ENCODE measurements around the gene EGLN2. TPM values are rescaled to one million over a fixed set of nuclear protein-coding genes. Genes with fewer than 3 reads are reported as not detected.

The EGLN2 gene
- total RNA-seq = 88.9 and 94.4 TPM in 2 replicates

DNA sequence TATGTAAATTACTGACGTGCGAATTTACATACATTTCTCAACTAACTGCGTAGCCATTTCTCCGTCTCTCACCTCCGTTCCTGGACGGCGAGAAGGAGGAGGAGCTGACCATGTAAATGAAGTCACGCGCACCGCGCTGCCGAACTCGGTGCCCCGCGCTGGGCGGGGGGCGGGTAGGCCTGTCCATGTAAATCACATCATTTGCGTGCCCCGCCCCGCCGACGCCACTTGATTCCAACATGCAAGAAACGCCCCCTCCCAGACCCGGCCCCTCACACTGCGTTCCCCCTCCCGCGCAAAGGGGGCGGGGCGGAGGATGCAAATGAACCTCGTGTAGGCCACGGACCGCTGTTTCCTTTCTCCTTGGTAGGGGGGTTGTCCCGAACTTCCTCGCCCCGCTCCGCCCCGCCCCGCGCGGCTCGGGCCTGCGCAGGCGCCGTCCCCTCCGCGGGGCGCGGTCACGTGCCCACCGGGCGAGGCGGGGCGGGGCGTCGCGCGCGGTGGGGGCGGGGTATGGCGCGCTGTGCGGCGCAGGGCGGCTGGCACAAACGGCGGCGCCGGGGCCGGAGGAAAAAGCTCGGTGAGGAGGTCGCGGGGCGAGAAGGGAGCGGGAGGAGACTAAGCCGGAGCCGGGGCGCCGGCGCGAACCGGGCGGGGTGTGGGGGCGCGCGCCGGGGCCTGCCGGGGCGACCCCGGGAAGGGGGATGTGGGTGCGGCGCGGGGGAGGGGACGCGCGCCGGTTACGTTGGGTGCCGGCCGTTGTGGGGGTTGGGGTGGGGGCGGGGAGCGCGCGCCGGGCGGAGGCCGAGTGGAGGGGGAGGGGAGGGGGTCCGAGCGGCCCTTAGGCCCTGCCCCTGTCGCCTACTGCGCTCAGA is at the start of gene EGLN2:
TSS of gene EGLN2 (plus strand) at position 509 of the 875 bp plus-strand sequence. CDS start 1,382 bp downstream, outside the sequence.
- no peaks in the 10 kb centered on the region for H3K27me3 Mint-ChIP-seq
- intact Hi-C loops (cut with micrococcal nuclease) = loop anchor here (1.0 to 2.0 kb wide), 3 partner anchors 21 to 84 kb away; partner anchors contain the start of genes ACTMAP, RAB4B and SNRPA
- H3K9me3 Mint-ChIP-seq = no peaks in the 10 kb centered on the region
- H3K36me3 Mint-ChIP-seq (ENCODE audit: low read depth) = peaks cover 35% of the 10 kb centered on the region
- H3K27ac Mint-ChIP-seq = peak within 1 kb of the TSS; percentile 95
- peak; percentile 100 for DNase-seq
- peaks cover 56% of the 10 kb centered on the region for H3K4me1 Mint-ChIP-seq
- H3K4me3 Mint-ChIP-seq = peak within 1 kb of the TSS; percentile 91

DNA sequence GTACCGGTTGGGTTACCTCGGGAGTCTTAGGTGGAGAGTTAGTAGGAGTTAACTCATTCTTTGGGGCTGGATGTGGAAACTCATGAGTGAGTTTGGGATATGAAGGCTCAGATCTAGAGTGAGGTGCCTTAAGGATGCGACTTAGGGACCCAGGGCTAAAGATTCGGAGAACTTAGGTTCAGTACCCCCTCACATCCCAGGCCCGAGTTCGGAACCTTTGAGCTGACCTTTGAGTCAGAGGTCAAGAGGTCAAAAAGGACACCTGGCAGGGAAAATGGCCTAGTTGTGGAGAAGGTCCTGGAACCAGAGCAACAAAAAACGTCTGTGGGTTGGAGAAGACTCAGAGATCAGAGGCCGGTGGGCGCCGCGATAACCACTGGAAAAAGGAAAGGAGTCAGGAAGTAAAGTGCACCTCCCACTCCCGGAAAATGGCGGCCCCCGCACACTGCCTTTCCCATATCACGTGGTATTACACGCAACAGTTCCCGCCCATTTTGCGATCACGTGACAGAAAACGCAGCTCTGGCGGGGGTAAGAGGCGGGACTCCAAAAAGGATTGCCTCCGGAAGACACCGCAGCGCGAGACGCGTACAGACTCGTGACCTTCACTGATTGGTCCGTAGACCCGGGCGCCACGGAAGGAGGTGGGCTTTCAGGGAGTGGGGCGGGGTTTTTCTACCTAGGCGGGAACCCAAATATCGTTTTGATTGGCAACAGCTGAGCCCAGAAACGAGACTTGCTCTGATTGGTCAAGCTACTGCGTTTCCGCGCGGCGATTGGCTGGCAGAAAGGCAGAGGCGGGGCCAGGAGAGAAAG is 48.7 kb upstream of the EGLN2 start, which contains the start of gene ACTMAP:
TSS of gene ACTMAP (minus strand) at position 420 of the 816 bp plus-strand sequence. CDS start 674 bp downstream, outside the sequence.
- peak; percentile 100 for DNase-seq
- Mint-ChIP-seq H3K36me3 (ENCODE audit: low read depth) (peaks cover 34% of the 10 kb centered on the region), H3K4me3 (peak within 1 kb of the TSS; percentile 92), H3K4me1 (peaks cover 37% of the 10 kb centered on the region), H3K27ac (peak within 1 kb of the TSS; percentile 100), H3K9me3 (no peaks in the 10 kb centered on the region), H3K27me3 (no peaks in the 10 kb centered on the region)
- intact Hi-C loops (cut with micrococcal nuclease) = loop anchor here (1.0 to 10.0 kb wide), 7 partner anchors 34 to 513 kb away; partner anchors contain the start of genes COQ8B, EGLN2 and SERTAD3

- intact Hi-C loops (cut with micrococcal nuclease) = loop anchor here (1.0 to 10.0 kb wide), 9 partner anchors 26 to 512 kb away; partner anchors contain the start of genes COQ8B, EGLN2 and SERTAD3
Measured at GRCh38 chr19:40750874-40751537, 48.0 kb upstream of the EGLN2 start, which contains the start of gene SNRPA. TSS of gene SNRPA (plus strand) at chr19:40751203. CDS start at chr19:40751409, 206 bp downstream.

GRCh38 chr19:40752257-40752781 is 46.7 kb upstream of the EGLN2 start:
- H3K36me3 Mint-ChIP-seq (ENCODE audit: low read depth) = peaks cover 49% of the 10 kb centered on the region
- H3K27ac Mint-ChIP-seq = peak overlapping the region; percentile 100
- H3K9me3 Mint-ChIP-seq = no peaks in the 10 kb centered on the region
- DNase-seq = no peak
- H3K27me3 Mint-ChIP-seq = no peaks in the 10 kb centered on the region
- peak overlapping the region; percentile 92 for H3K4me3 Mint-ChIP-seq
- intact Hi-C loops (cut with micrococcal nuclease) = loop anchor here (5.0 to 10.0 kb wide), 2 partner anchors 88 to 310 kb away; partner anchors contain the start of gene SERTAD3
- peaks cover 49% of the 10 kb centered on the region for H3K4me1 Mint-ChIP-seq

More at GRCh38 chr19:40750874-40751537, 48.0 kb upstream of the EGLN2 start, which contains the start of gene SNRPA:
- H3K4me3 Mint-ChIP-seq = peak within 1 kb of the TSS; percentile 92
- no peaks in the 10 kb centered on the region for H3K27me3 Mint-ChIP-seq
- DNase-seq = peak; percentile 99
- no peaks in the 10 kb centered on the region for H3K9me3 Mint-ChIP-seq
- H3K4me1 Mint-ChIP-seq = peaks cover 42% of the 10 kb centered on the region
- H3K27ac Mint-ChIP-seq = peak within 1 kb of the TSS; percentile 100
- H3K36me3 Mint-ChIP-seq (ENCODE audit: low read depth) = peaks cover 39% of the 10 kb centered on the region

DNA sequence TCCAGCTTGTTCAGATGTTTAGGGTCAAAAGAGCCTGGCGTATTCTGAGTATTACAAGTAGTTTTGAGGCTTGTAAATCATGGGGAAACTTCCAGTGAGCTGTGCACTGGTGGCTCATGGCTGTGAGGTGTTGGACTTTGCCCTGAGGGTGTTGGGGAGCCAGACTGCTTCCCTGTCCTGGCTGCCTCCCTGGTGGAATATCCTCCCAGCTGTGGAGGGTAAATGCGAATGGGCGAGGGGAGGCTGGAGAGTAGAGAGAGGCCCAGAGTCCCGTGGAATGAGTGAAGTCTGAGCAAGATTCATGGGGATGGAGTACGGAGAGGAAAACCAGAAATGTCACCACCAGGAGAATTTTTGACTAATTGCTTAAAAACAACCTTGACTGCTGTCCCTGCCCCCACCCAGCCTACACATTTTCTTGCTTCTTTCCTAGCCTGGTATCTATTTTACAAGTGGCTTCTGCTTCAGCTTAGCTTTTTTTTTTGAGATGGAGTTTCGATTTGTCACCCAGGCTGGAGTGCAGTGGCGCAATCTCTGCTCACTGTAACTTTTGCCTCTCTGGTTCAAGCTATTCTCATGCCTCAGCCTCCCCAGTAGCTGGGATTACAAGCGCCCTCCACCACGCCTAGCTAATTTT is 44.3 kb upstream of the EGLN2 start:
- Mint-ChIP-seq H3K36me3 (ENCODE audit: low read depth) (peaks cover 65% of the 10 kb centered on the region), H3K4me3 (peak overlapping the region; percentile 87), H3K9me3 (no peaks in the 10 kb centered on the region), H3K27ac (peak overlapping the region; percentile 97), H3K27me3 (no peaks in the 10 kb centered on the region), H3K4me1 (peaks cover 44% of the 10 kb centered on the region)
- intact Hi-C loops (cut with micrococcal nuclease) = loop anchor here (1.0 to 10.0 kb wide), 3 partner anchors 23 to 312 kb away; partner anchors contain the start of gene SERTAD3
- peak; percentile 76 for DNase-seq

GRCh38 chr19:40755248-40755624 is 43.8 kb upstream of the EGLN2 start:
- Mint-ChIP-seq H3K4me1 (peaks cover 39% of the 10 kb centered on the region), H3K4me3 (peak overlapping the region; percentile 87), H3K36me3 (ENCODE audit: low read depth) (peaks cover 69% of the 10 kb centered on the region), H3K27me3 (no peaks in the 10 kb centered on the region), H3K9me3 (no peaks in the 10 kb centered on the region), H3K27ac (peak overlapping the region; percentile 69)
- intact Hi-C loops (cut with micrococcal nuclease) = loop anchor here (1.0 to 10.0 kb wide), 2 partner anchors 22 to 90 kb away; no protein-coding TSS in a partner anchor
- DNase-seq = no peak

GRCh38 chr19:40755791-40756190 is 43.2 kb upstream of the EGLN2 start:
- peaks cover 72% of the 10 kb centered on the region for H3K36me3 Mint-ChIP-seq (ENCODE audit: low read depth)
- peak overlapping the region; percentile 69 for H3K27ac Mint-ChIP-seq
- no peaks in the 10 kb centered on the region for H3K27me3 Mint-ChIP-seq
- H3K4me3 Mint-ChIP-seq = peak overlapping the region; percentile 87
- intact Hi-C loops (cut with micrococcal nuclease) = loop anchor here (1.0 to 10.0 kb wide), 3 partner anchors 22 to 91 kb away; no protein-coding TSS in a partner anchor
- no peaks in the 10 kb centered on the region for H3K9me3 Mint-ChIP-seq
- DNase-seq = no peak
- H3K4me1 Mint-ChIP-seq = peaks cover 38% of the 10 kb centered on the region

GRCh38 chr19:40756502-40757110 is 42.4 kb upstream of the EGLN2 start:
- peak overlapping the region; percentile 18 for H3K4me3 Mint-ChIP-seq
- no peaks in the 10 kb centered on the region for H3K27me3 Mint-ChIP-seq
- intact Hi-C loops (cut with micrococcal nuclease) = loop anchor here (1.0 to 10.0 kb wide), 2 partner anchors 36 to 92 kb away; no protein-coding TSS in a partner anchor
- H3K4me1 Mint-ChIP-seq = peaks cover 40% of the 10 kb centered on the region
- peak overlapping the region; percentile 58 for H3K27ac Mint-ChIP-seq
- H3K9me3 Mint-ChIP-seq = no peaks in the 10 kb centered on the region
- peaks cover 70% of the 10 kb centered on the region for H3K36me3 Mint-ChIP-seq (ENCODE audit: low read depth)
- DNase-seq = no peak

DNA sequence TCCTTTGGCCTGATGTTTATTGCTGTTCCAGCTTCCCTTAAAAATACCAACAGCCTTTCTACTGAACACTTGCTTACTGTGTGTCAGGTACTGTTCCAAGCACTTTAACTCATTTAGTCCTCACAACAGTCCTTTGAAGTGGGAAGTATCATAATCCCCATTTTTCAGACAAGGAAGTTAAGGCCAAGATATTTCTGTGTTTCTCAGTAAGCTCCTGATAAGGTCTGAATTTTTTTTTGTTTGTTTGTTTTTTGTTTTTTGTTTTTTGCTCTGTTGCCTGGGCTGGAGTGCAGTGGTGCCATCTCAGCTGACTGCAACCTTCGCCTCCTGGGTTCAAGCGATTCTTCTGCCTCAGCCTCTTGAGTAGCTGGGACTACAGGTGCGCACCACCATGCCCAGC is 40.5 kb upstream of the EGLN2 start:
- Mint-ChIP-seq H3K27ac (peak overlapping the region; percentile 38), H3K9me3 (no peaks in the 10 kb centered on the region), H3K36me3 (ENCODE audit: low read depth) (peaks cover 73% of the 10 kb centered on the region), H3K27me3 (no peaks in the 10 kb centered on the region), H3K4me3 (no peak overlapping the region), H3K4me1 (peaks cover 44% of the 10 kb centered on the region)
- no peak for DNase-seq
- intact Hi-C loops (cut with micrococcal nuclease) = loop anchor here (10.0 kb wide), 1 partner anchor 94 kb away; no protein-coding TSS in a partner anchor

DNA sequence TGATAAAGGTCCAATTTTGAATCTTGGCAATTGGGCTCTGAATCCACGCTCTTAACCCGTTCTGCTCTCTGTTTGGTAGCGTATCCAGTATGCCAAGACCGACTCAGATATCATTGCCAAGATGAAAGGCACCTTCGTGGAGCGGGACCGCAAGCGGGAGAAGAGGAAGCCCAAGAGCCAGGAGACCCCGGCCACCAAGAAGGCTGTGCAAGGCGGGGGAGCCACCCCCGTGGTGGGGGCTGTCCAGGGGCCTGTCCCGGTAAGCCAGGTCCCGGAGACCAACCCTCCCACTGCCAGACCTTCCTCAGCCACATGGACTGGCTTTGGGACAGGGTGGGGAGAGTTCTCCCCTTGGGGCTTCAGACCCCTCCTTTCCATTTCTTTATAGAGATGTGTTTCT is 39.6 kb upstream of the EGLN2 start:
- H3K27ac Mint-ChIP-seq = no peak overlapping the region
- no peak for DNase-seq
- no peaks in the 10 kb centered on the region for H3K27me3 Mint-ChIP-seq
- H3K36me3 Mint-ChIP-seq (ENCODE audit: low read depth) = peaks cover 79% of the 10 kb centered on the region
- H3K4me3 Mint-ChIP-seq = no peak overlapping the region
- intact Hi-C loops (cut with micrococcal nuclease) = loop anchor here (10.0 kb wide), 1 partner anchor 95 kb away; no protein-coding TSS in a partner anchor
- H3K9me3 Mint-ChIP-seq = no peaks in the 10 kb centered on the region
- peaks cover 49% of the 10 kb centered on the region for H3K4me1 Mint-ChIP-seq

- Mint-ChIP-seq H3K27ac (peak overlapping the region; percentile 42), H3K9me3 (no peaks in the 10 kb centered on the region), H3K36me3 (ENCODE audit: low read depth) (peaks cover 81% of the 10 kb centered on the region), H3K27me3 (no peaks in the 10 kb centered on the region), H3K4me3 (no peak overlapping the region), H3K4me1 (peaks cover 43% of the 10 kb centered on the region)
- intact Hi-C loops (cut with micrococcal nuclease) = no loop called here
- DNase-seq = no peak
Measured at GRCh38 chr19:40762754-40763470, 36.1 kb upstream of the EGLN2 start.

Data from activated CD4-positive, alpha-beta T cell treated with anti-CD3 and anti-CD28 coated beads, Interleukin-2, amount 10 ng/mL, durations not matched to agents 24 days and 14 days (primary cell).